ENCODE measurements around the gene SLC45A1.

SLC45A1 gene

GRCh38 chr1:8337776-8338525, 20.0 kb downstream of the SLC45A1 start:
- no peak overlapping the region for H3K4me3 ChIP-seq
- H3K27ac ChIP-seq = no peak overlapping the region
- no peak for TF ChIP-seq CTCF (IDR thresholded peaks at IDR 0.05)
- no peak for DNase-seq (ENCODE audit: low spot score)

- Histone ChIP-seq H3K27ac (no peak overlapping the region), H3K4me3 (no peak overlapping the region)
- no peak for DNase-seq (ENCODE audit: low spot score)
- no peak for TF ChIP-seq CTCF (IDR thresholded peaks at IDR 0.05)
Measured at GRCh38 chr1:8338526-8339202, 20.8 kb downstream of the SLC45A1 start.

- Histone ChIP-seq H3K27ac (no peak overlapping the region), H3K4me3 (no peak overlapping the region)
- TF ChIP-seq CTCF (IDR thresholded peaks at IDR 0.05) = no peak
- DNase-seq (ENCODE audit: low spot score) = no peak
Measured at GRCh38 chr1:8339203-8339600, 21.3 kb downstream of the SLC45A1 start.

GRCh38 chr1:8340448-8340847, 22.5 kb downstream of the SLC45A1 start:
- H3K27ac ChIP-seq = no peak overlapping the region
- no peak overlapping the region for H3K4me3 ChIP-seq
- no peak for TF ChIP-seq CTCF (IDR thresholded peaks at IDR 0.05)
- no peak for DNase-seq (ENCODE audit: low spot score)

- no peak for TF ChIP-seq CTCF (IDR thresholded peaks at IDR 0.05)
- no peak for DNase-seq (ENCODE audit: low spot score)
- H3K4me3 ChIP-seq = no peak overlapping the region
- H3K27ac ChIP-seq = peak overlapping the region; percentile 92 to 93
Measured at GRCh38 chr1:8342325-8342724, 24.4 kb downstream of the SLC45A1 start.

GRCh38 chr1:8343044-8343443, 25.1 kb downstream of the SLC45A1 start:
- DNase-seq (ENCODE audit: low spot score) = no peak
- peak overlapping the region; percentile 12 for H3K4me3 ChIP-seq
- TF ChIP-seq CTCF (IDR thresholded peaks at IDR 0.05) = no peak
- H3K27ac ChIP-seq = peak overlapping the region; percentile 92 to 93
